HepG2 (cell line): ENCODE measurements around the gene CRYBA1. TPM values are rescaled to one million over a fixed set of nuclear protein-coding genes. Genes with fewer than 3 reads are reported as not detected.

Experiments
- ATAC-seq: fragments of 200-7000 bp; cut with Tn5 transposase; 3 replicates; pipeline ENCODE4 v1.9.1; 2020; ENCODE audit warnings: mild to moderate bottlenecking, moderate library complexity
- BruUV-seq: library from RNA; stranded (reverse); fragments of 400-500 nt; replicated peaks from 2 replicates; lab custom pipeline; 2021; lab: Mats Ljungman, UMichigan
- CTCF ChIA-PET: fragments of 300-600 bp; formaldehyde crosslinking; extraction: SDS; loops from one replicate; lab custom pipeline; 2021; ENCODE audit warnings: low total read pairs, inconsistent platforms, low intra/inter-chr PET ratio; lab: Yijun Ruan, JAX
- POLR2A ChIA-PET: fragments of 350-600 bp; sonication (Branson Sonifier 250); formaldehyde crosslinking; loops from one replicate; lab custom pipeline; 2020; ENCODE audit warnings: antibody characterized with exemption, inconsistent platforms; lab: Yijun Ruan, JAX
- DNase-seq: peaks from one replicate; pipeline ENCODE4 v3.0.0-alpha.2; 2015; ENCODE audit warnings: low spot score
- FAIRE-seq: peaks from 3 replicates; lab custom pipeline; 2011; peaks lifted over from hg19 to GRCh38; lab: Jason Lieb, UNC
- H2AFZ ChIP-seq: one replicate; pipeline ENCODE4 v1.6.1; 2011; ENCODE audit warnings: low read length, inconsistent platforms
- H3K27ac ChIP-seq: fragments of 300-600 bp; 3 replicates; pipeline ENCODE4 v1.8.0; 2011; ENCODE audit warnings: mixed run types, mild to moderate bottlenecking, mixed read lengths, low read length, inconsistent platforms; ENCODE audit not compliant: insufficient read depth; ENCODE audit errors: extremely low read length
- H3K27me3 ChIP-seq, 2 experiments: fragments of 200-600 bp in 1 of 2; 2 replicates in 1 of 2; 3 replicates in 1 of 2; pipeline versions ENCODE4 v1.6.0 to v1.8.0; 2011; ENCODE audit warnings: low read length in 2 of 2, mild to moderate bottlenecking in 2 of 2, moderate library complexity in 2 of 2, inconsistent platforms in 1 of 2; ENCODE audit not compliant: insufficient read depth in 2 of 2, control insufficient read depth in 1 of 2
- H3K36me3 ChIP-seq, 2 experiments: fragments of 200-600 bp in 1 of 2; replicated peaks in 1 of 2; 2 replicates in 1 of 2; 3 replicates in 1 of 2; pipeline versions ENCODE4 v1.5.1 to v1.8.0; 2011; ENCODE audit warnings: low read length in 2 of 2, inconsistent platforms in 1 of 2; ENCODE audit not compliant: insufficient read depth in 2 of 2, control insufficient read depth in 1 of 2
- H3K4me1 ChIP-seq: 2 replicates; pipeline ENCODE4 v1.5.1; 2012; ENCODE audit warnings: low read length, inconsistent platforms; ENCODE audit not compliant: insufficient read depth
- H3K4me2 ChIP-seq: 2 replicates; pipeline ENCODE4 v1.6.0; 2011; ENCODE audit warnings: low read depth, low read length, inconsistent platforms
- H3K4me3 ChIP-seq, 3 experiments: fragments of 200-600 bp in 1 of 3; sonication (generic), shearing (Covaris generic) in 1 of 3; replicated peaks in 1 of 3; 2 replicates each; pipeline ENCODE4 v1.5.1; 2011 to 2016; ENCODE audit warnings: low read length in 3 of 3, inconsistent platforms in 2 of 3, low read depth in 2 of 3, mild to moderate bottlenecking in 2 of 3, control low read depth in 1 of 3, mixed read lengths in 1 of 3; ENCODE audit not compliant: insufficient read depth in 1 of 3
- H3K79me2 ChIP-seq: one replicate; pipeline ENCODE4 v1.6.1; 2011; ENCODE audit warnings: low read length, inconsistent platforms; ENCODE audit not compliant: insufficient read depth
- H3K9ac ChIP-seq: 2 replicates; pipeline ENCODE4 v1.6.0; 2011; ENCODE audit warnings: mild to moderate bottlenecking, low read depth, low read length, inconsistent platforms; ENCODE audit not compliant: insufficient read depth
- H3K9me3 ChIP-seq: 2 replicates; pipeline ENCODE4 v1.5.1; 2012; ENCODE audit warnings: mild to moderate bottlenecking, low read length
- H4K20me1 ChIP-seq: 2 replicates; pipeline ENCODE4 v1.6.0; 2011; ENCODE audit warnings: inconsistent platforms, mild to moderate bottlenecking, low read length, moderate library complexity; ENCODE audit not compliant: insufficient read depth
- CC2D1A ChIP-seq: sonication (generic); formaldehyde crosslinking; IDR thresholded peaks from 2 replicates; pipeline ENCODE4 v1.8.1; 2023; ENCODE audit warnings: mild to moderate bottlenecking, missing genetic modification reagents
- CEBPB ChIP-seq: IDR thresholded peaks from 2 replicates; pipeline ENCODE4 v1.6.1; 2011; ENCODE audit warnings: low read depth, low read length, improper control_type of control experiment, borderline replicate concordance
- CENPT ChIP-seq: sonication (generic); formaldehyde crosslinking; IDR thresholded peaks from 2 replicates; pipeline ENCODE4 v1.8.0; 2022; ENCODE audit warnings: low read depth, mild to moderate bottlenecking, moderate library complexity, missing genetic modification reagents
- FUBP1 ChIP-seq: sonication (generic); formaldehyde crosslinking; IDR thresholded peaks from 2 replicates; pipeline ENCODE4 v1.5.1; 2020; ENCODE audit warnings: missing genetic modification reagents, mild to moderate bottlenecking, borderline replicate concordance
- SAFB2 ChIP-seq: sonication (generic); formaldehyde crosslinking; IDR thresholded peaks from 2 replicates; pipeline ENCODE4 v1.5.1; 2020; ENCODE audit warnings: missing genetic modification reagents, low read depth, mild to moderate bottlenecking, borderline replicate concordance
- ZNF557 ChIP-seq: sonication (generic); formaldehyde crosslinking; IDR thresholded peaks from 2 replicates; pipeline ENCODE4 v1.4.0; 2020; ENCODE audit warnings: missing genetic modification reagents
- WGBS: methylation state at CpG from one replicate; pipeline ENCODE4 v1.1.6; 2017; ENCODE audit warnings: low lambda C conversion rate; 5-methylcytosine and 5-hydroxymethylcytosine counted together
- in situ Hi-C: cut with HindIII; loops from 2 replicates; pipeline ENCODE4 v1.10.0; 2017; ENCODE audit warnings: low pct_unique_long_range_greater_than_20kb; ENCODE audit not compliant: extremely low pct_ligation_motif_present
- intact Hi-C: fragments of 100-400 bp; cut with micrococcal nuclease; formaldehyde crosslinking; loops from one replicate; pipeline ENCODE4 v1.10.0; 2022; ENCODE audit not compliant: unreplicated experiment
- polyA plus RNA-seq, 8 experiments: library from polyadenylated mRNA; depleted of rRNA in 3 of 8; stranded (reverse) in 7 of 8; unstranded in 1 of 8; fragments of >200 nt; fragmentation: Illumina TruSeq in 4 of 8; extraction: Trizol in 4 of 8; gene quantifications; 2 replicates each; pipeline versions ENCODE4 v1.2.1 to v1.2.3, GENCODE V29; 2011 to 2016; ENCODE audit warnings: low read depth in 4 of 8, missing spikeins in 1 of 8, mixed read lengths in 1 of 8; ENCODE audit not compliant: insufficient read depth in 1 of 8
- total RNA-seq, 5 experiments: library from RNA; depleted of rRNA; stranded (reverse); fragments of >200 nt; fragmentation: Illumina TruSeq; extraction: Trizol; gene quantifications; 2 replicates each; pipeline ENCODE4 v1.2.3, GENCODE V29; 2016; ENCODE audit warnings: low read depth in 1 of 5
- TF ChIP-seq, protein P1 (sequence below): sonication (generic); formaldehyde crosslinking; conservative IDR thresholded peaks from 2 replicates; pipeline ENCODE4 v1.4.0; 2020; ENCODE audit warnings: missing genetic modification reagents
- TF ChIP-seq, protein P2 (sequence below): sonication (generic); formaldehyde crosslinking; IDR thresholded peaks from 2 replicates; pipeline ENCODE4 v1.4.0; 2020; ENCODE audit warnings: mild to moderate bottlenecking, missing genetic modification reagents, borderline replicate concordance

The CRYBA1 gene
- total and polyA plus RNA-seq, 2 of the 13 experiments (the other 11 are each of a cell fraction or from before 2014, with no cell fraction given), result not detected

GRCh38 chr17:29207975-29208374 lies 38.7 kb upstream of the CRYBA1 start:
- Histone ChIP-seq H4K20me1 (no peaks in the 10 kb centered on the region), H3K36me3 (no peaks in the 10 kb centered on the region), H3K79me2 (no peaks in the 10 kb centered on the region), H2AFZ (no peak overlapping the region), H3K4me1 (peaks cover 16% of the 10 kb centered on the region), H3K4me2 (no peak overlapping the region), H3K4me3 (no peak overlapping the region), H3K9ac (no peak overlapping the region), H3K27me3 (no peaks in the 10 kb centered on the region), H3K9me3 (no peaks in the 10 kb centered on the region), H3K27ac (no peak overlapping the region)
- intact Hi-C loops, result no loop called here
- TF ChIP-seq, protein P1, sequence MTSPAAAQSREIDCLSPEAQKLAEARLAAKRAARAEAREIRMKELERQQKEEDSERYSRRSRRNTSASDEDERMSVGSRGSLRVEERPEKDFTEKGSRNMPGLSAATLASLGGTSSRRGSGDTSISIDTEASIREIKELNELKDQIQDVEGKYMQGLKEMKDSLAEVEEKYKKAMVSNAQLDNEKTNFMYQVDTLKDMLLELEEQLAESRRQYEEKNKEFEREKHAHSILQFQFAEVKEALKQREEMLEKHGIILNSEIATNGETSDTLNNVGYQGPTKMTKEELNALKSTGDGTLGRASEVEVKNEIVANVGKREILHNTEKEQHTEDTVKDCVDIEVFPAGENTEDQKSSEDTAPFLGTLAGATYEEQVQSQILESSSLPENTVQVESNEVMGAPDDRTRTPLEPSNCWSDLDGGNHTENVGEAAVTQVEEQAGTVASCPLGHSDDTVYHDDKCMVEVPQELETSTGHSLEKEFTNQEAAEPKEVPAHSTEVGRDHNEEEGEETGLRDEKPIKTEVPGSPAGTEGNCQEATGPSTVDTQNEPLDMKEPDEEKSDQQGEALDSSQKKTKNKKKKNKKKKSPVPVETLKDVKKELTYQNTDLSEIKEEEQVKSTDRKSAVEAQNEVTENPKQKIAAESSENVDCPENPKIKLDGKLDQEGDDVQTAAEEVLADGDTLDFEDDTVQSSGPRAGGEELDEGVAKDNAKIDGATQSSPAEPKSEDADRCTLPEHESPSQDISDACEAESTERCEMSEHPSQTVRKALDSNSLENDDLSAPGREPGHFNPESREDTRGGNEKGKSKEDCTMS (CRISPR knock-in tag), result no peak
- TF ChIP-seq CENPT (no peak), FUBP1 (CRISPR knock-in tag) (no peak), CC2D1A (no peak), ZNF557 (CRISPR knock-in tag) (no peak), CEBPB (no peak), SAFB2 (CRISPR knock-in tag) (no peak)
- TF ChIP-seq, protein P2, sequence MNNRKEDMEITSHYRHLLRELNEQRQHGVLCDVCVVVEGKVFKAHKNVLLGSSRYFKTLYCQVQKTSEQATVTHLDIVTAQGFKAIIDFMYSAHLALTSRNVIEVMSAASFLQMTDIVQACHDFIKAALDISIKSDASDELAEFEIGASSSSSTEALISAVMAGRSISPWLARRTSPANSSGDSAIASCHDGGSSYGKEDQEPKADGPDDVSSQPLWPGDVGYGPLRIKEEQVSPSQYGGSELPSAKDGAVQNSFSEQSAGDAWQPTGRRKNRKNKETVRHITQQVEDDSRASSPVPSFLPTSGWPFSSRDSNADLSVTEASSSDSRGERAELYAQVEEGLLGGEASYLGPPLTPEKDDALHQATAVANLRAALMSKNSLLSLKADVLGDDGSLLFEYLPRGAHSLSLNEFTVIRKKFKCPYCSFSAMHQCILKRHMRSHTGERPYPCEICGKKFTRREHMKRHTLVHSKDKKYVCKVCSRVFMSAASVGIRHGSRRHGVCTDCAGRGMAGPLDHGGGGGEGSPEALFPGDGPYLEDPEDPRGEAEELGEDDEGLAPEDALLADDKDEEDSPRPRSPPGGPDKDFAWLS (CRISPR knock-in tag), result no peak
- POLR2A ChIA-PET, result interaction anchor here (0.9 kb wide), 1 partner anchor 59 kb away, joined by 3 read pairs; no protein-coding TSS in a partner anchor
- in situ Hi-C loops, result no loop called here
- CTCF ChIA-PET, result no interaction called here
- DNase-seq (no peak), FAIRE-seq (no peak), ATAC-seq (no peak)
- no TSS peak for BruUV-seq
- WGBS, result 0% methylated on average over 2 of the region's 2 CpGs
